ENCODE measurements around the gene TACC2. TPM values are rescaled to one million over a fixed set of nuclear protein-coding genes. Genes with fewer than 3 reads are reported as not detected.

TACC2 gene
- total and polyA plus RNA-seq, 8 donors: 29.0 to 102 (median 52.9) TPM

- H3K27ac ChIP-seq: peak overlapping the region in 3 of 5 donors; percentile 37 to 73 (median 51)
- TF ChIP-seq, protein P1, sequence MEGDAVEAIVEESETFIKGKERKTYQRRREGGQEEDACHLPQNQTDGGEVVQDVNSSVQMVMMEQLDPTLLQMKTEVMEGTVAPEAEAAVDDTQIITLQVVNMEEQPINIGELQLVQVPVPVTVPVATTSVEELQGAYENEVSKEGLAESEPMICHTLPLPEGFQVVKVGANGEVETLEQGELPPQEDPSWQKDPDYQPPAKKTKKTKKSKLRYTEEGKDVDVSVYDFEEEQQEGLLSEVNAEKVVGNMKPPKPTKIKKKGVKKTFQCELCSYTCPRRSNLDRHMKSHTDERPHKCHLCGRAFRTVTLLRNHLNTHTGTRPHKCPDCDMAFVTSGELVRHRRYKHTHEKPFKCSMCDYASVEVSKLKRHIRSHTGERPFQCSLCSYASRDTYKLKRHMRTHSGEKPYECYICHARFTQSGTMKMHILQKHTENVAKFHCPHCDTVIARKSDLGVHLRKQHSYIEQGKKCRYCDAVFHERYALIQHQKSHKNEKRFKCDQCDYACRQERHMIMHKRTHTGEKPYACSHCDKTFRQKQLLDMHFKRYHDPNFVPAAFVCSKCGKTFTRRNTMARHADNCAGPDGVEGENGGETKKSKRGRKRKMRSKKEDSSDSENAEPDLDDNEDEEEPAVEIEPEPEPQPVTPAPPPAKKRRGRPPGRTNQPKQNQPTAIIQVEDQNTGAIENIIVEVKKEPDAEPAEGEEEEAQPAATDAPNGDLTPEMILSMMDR (IDR thresholded peaks at IDR 0.05): no peak
- no peak for TF ChIP-seq EP300 (IDR thresholded peaks at IDR 0.05)
- no peak for TF ChIP-seq POLR2AphosphoS5 (IDR thresholded peaks at IDR 0.05)
- no peak for TF ChIP-seq POLR2A (IDR thresholded peaks at IDR 0.05)
These were observed 41.2 kb downstream of the TACC2 start for GRCh38 chr10:122030200-122030552.

GRCh38 chr10:122033224-122033926 lies 44.4 kb downstream of the TACC2 start:
- DNase-seq: peak; percentile 67 to 85
- no peaks in the 10 kb centered on the region for H3K9me3 ChIP-seq
- no peaks in the 10 kb centered on the region for H3K36me3 ChIP-seq
- H3K4me1 ChIP-seq: peaks cover 14 to 40% (median 26%) of the 10 kb centered on the region in 4 donors
- peak overlapping the region; percentile 31 to 73 (median 63) for H3K27ac ChIP-seq
- 31 to 55% (median 48%) methylated on average over 7 to 9 of the region's 9 CpGs for WGBS, 5 donors
- intact Hi-C loops (cut with DNase I; ENCODE audit: low total_unique reads): no loop called here
- no peaks in the 10 kb centered on the region for H3K27me3 ChIP-seq
- H3K4me3 ChIP-seq: peak overlapping the region in 1 of 4 donors; percentile 12
- TF ChIP-seq POLR2AphosphoS5 (IDR thresholded peaks at IDR 0.05) (peak in 2 of 3 donors; percentile 68 to 87), POLR2A (IDR thresholded peaks at IDR 0.05) (no peak), EP300 (IDR thresholded peaks at IDR 0.05) (no peak)
- TF ChIP-seq, protein P1 (IDR thresholded peaks at IDR 0.05): no peak

More at GRCh38 chr10:122030200-122030552, 41.2 kb downstream of the TACC2 start:
- H3K27me3 ChIP-seq: no peaks in the 10 kb centered on the region
- peaks cover 14 to 39% (median 24%) of the 10 kb centered on the region in 4 donors for H3K4me1 ChIP-seq
- no peak for DNase-seq
- H3K36me3 ChIP-seq: no peaks in the 10 kb centered on the region
- intact Hi-C loops (cut with DNase I; ENCODE audit: low total_unique reads): no loop called here
- 71 to 84% (median 77%) methylated on average over 7 of the region's 7 CpGs for WGBS, 5 donors
- H3K4me3 ChIP-seq: no peak overlapping the region
- no peaks in the 10 kb centered on the region for H3K9me3 ChIP-seq

- WGBS, 5 donors: 66 to 86% (median 80%) methylated on average over 6 of the region's 6 CpGs
- Histone ChIP-seq H3K4me1 (peaks cover 11 to 41% (median 25%) of the 10 kb centered on the region in 4 donors), H3K4me3 (no peak overlapping the region), H3K9me3 (no peaks in the 10 kb centered on the region), H3K27ac (peak overlapping the region in 2 of 5 donors; percentile 26 to 68), H3K36me3 (no peaks in the 10 kb centered on the region), H3K27me3 (no peaks in the 10 kb centered on the region)
- no peak for DNase-seq
- TF ChIP-seq EP300 (IDR thresholded peaks at IDR 0.05): no peak
- TF ChIP-seq, protein P1 (IDR thresholded peaks at IDR 0.05): no peak
- TF ChIP-seq POLR2A (IDR thresholded peaks at IDR 0.05): no peak
- no peak for TF ChIP-seq POLR2AphosphoS5 (IDR thresholded peaks at IDR 0.05)
- intact Hi-C loops (cut with DNase I; ENCODE audit: low total_unique reads): no loop called here
These were observed 45.3 kb downstream of the TACC2 start for GRCh38 chr10:122034149-122034756.

- intact Hi-C loops (cut with DNase I; ENCODE audit: low total_unique reads): no loop called here
- Histone ChIP-seq H3K9me3 (no peaks in the 10 kb centered on the region), H3K27ac (no peak overlapping the region), H3K36me3 (no peaks in the 10 kb centered on the region), H3K4me1 (peaks cover 4 to 36% (median 16%) of the 10 kb centered on the region in 4 donors), H3K4me3 (no peak overlapping the region), H3K27me3 (no peaks in the 10 kb centered on the region)
- WGBS, 5 donors: 67 to 88% (median 76%) methylated on average over 8 of the region's 8 CpGs
- DNase-seq: no peak
- TF ChIP-seq, protein P1 (IDR thresholded peaks at IDR 0.05): no peak
- no peak for TF ChIP-seq POLR2A (IDR thresholded peaks at IDR 0.05)
- no peak for TF ChIP-seq POLR2AphosphoS5 (IDR thresholded peaks at IDR 0.05)
- TF ChIP-seq EP300 (IDR thresholded peaks at IDR 0.05): no peak
These were observed 51.8 kb downstream of the TACC2 start for GRCh38 chr10:122040786-122041185.
